ENCODE measurements around the gene RBMS2.

- TF ChIP-seq CTCF (IDR thresholded peaks at IDR 0.05; ENCODE audit: low read depth, low read length) (no peak), POLR2A (IDR thresholded peaks at IDR 0.05; ENCODE audit: extremely low read depth, insufficient read length) (no peak), MYC (IDR thresholded peaks at IDR 0.05; ENCODE audit: low read depth, low read length) (no peak)
Measured at GRCh38 chr12:56510786-56511185, 10.8 kb upstream of the RBMS2 start.
